Caco-2 (cell line): ENCODE data around the gene ALDH7A1. TPM values are rescaled to one million over a fixed set of nuclear protein-coding genes. Genes with fewer than 3 reads are reported as not detected.

Experiments
- BruUV-seq: library from RNA; stranded (reverse); fragments of 400-500 nt; replicated peaks from 2 replicates; lab custom pipeline; 2021; lab: Mats Ljungman, UMichigan
- CTCF ChIA-PET: fragments of 300-600 bp; sonication (Branson Sonifier 250); formaldehyde crosslinking; loops from one replicate; lab custom pipeline; 2022; ENCODE audit warnings: antibody characterized with exemption; lab: Charles Lee
- POLR2A ChIA-PET: fragments of 300-600 bp; sonication (Branson Sonifier 250); formaldehyde crosslinking; loops from one replicate; lab custom pipeline; 2022; ENCODE audit warnings: antibody characterized with exemption; lab: Charles Lee
- DNase-seq, 2 experiments: peaks; one replicate each; pipeline versions ENCODE4 v3.0.0 to v3.0.0-alpha.2; 2020 to 2022
- H3K27me3 ChIP-seq: replicated peaks from 2 replicates; pipeline ENCODE4 v1.6.0; 2011; ENCODE audit warnings: low read length; ENCODE audit not compliant: control insufficient read depth, insufficient read depth
- H3K36me3 ChIP-seq: 2 replicates; pipeline ENCODE4 v1.5.1; 2011; ENCODE audit warnings: low read length; ENCODE audit not compliant: control insufficient read depth, insufficient read depth
- H3K4me1 ChIP-seq: fragments of 250-450 bp; sonication (Bioruptor Pico); 2 replicates; pipeline ENCODE4 v1.5.1; 2020; ENCODE audit warnings: mild to moderate bottlenecking
- H3K4me3 ChIP-seq: 2 replicates; pipeline ENCODE4 v1.5.1; 2011; ENCODE audit warnings: low read depth, mild to moderate bottlenecking, control low read depth, low read length
- H3K9me3 ChIP-seq: fragments of 250-450 bp; sonication (Bioruptor Pico); 2 replicates; pipeline ENCODE4 v1.5.1; 2020; ENCODE audit warnings: mild to moderate bottlenecking, moderate library complexity
- H3K27ac Mint-ChIP-seq: one replicate; pipeline ENCODE4 v1.8.0; 2022; ENCODE audit warnings: mixed read lengths; ENCODE audit not compliant: unreplicated experiment
- H3K27me3 Mint-ChIP-seq: one replicate; pipeline ENCODE4 v1.8.0; 2022; ENCODE audit warnings: mixed read lengths; ENCODE audit not compliant: insufficient read depth, unreplicated experiment
- H3K36me3 Mint-ChIP-seq: one replicate; pipeline ENCODE4 v1.8.0; 2022; ENCODE audit warnings: mild to moderate bottlenecking, mixed read lengths; ENCODE audit not compliant: insufficient read depth, unreplicated experiment
- H3K4me1 Mint-ChIP-seq: one replicate; pipeline ENCODE4 v1.8.0; 2022; ENCODE audit warnings: low read depth, mixed read lengths; ENCODE audit not compliant: unreplicated experiment
- H3K4me3 Mint-ChIP-seq: one replicate; pipeline ENCODE4 v1.8.0; 2022; ENCODE audit warnings: mild to moderate bottlenecking, moderate library complexity, mixed read lengths; ENCODE audit not compliant: unreplicated experiment
- H3K9me3 Mint-ChIP-seq: one replicate; pipeline ENCODE4 v1.8.0; 2022; ENCODE audit warnings: mixed read lengths; ENCODE audit not compliant: unreplicated experiment
- CTCF ChIP-seq, 2 experiments: fragments of 200-600 bp in 1 of 2; IDR thresholded peaks; 1 replicate in 1 of 2; 2 replicates in 1 of 2; pipeline versions ENCODE4 v1.5.1 to v1.8.0; 2011 to 2022; ENCODE audit warnings: antibody characterized with exemption in 1 of 2, control low read depth in 1 of 2, inconsistent platforms in 1 of 2, low read depth in 1 of 2, low read length in 1 of 2, mild to moderate bottlenecking in 1 of 2, moderate library complexity in 1 of 2; ENCODE audit not compliant: insufficient read depth in 1 of 2, severe bottlenecking in 1 of 2, unreplicated experiment in 1 of 2
- intact Hi-C: fragments of 100-400 bp; cut with micrococcal nuclease; formaldehyde crosslinking; loops from one replicate; pipeline ENCODE4 v1.10.0; 2022; ENCODE audit not compliant: unreplicated experiment
- total RNA-seq: library from RNA; stranded (reverse); gene quantifications from 2 replicates; pipeline ENCODE4 v1.2.3, GENCODE V29; 2022

The ALDH7A1 gene
- total RNA-seq, 1 experiment from 2014 or later, result 204 TPM

DNA sequence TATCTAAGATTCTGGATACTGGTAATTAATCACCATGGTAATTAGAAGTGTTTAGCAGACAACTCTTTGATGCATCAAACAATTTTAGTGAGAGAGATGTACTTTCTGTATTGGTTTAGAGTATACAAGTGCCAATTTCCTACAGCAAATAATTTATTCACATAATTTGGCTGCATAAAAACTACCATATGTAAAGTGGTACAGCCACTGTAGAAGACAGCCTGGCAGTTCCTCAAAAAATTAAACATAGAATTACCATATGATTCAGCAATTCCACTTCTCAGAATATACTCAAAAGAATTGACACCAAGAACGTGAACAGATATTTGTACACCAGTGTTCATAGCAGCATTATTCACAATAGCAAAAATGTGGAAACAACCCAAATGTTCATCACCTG lies 41.9 kb upstream of the ALDH7A1 start:
- BruUV-seq, result no TSS peak
- Mint-ChIP-seq H3K4me3 (no peak overlapping the region), H3K27me3 (no peaks in the 10 kb centered on the region), H3K36me3 (no peaks in the 10 kb centered on the region), H3K4me1 (no peaks in the 10 kb centered on the region), H3K27ac (no peak overlapping the region), H3K9me3 (no peaks in the 10 kb centered on the region)
- DNase-seq, result no peak
- no peaks in the 10 kb centered on the region for H3K27me3 ChIP-seq
- H3K4me1 ChIP-seq, result no peaks in the 10 kb centered on the region
- intact Hi-C loops, result no loop called here
- ChIA-PET CTCF (no interaction called here), POLR2A (no interaction called here)
- H3K36me3 ChIP-seq, result no peaks in the 10 kb centered on the region
- H3K4me3 ChIP-seq, result no peak overlapping the region
- no peaks in the 10 kb centered on the region for H3K9me3 ChIP-seq
- TF ChIP-seq CTCF (IDR thresholded peaks at IDR 0.05; ENCODE audit: insufficient read depth in 1 of 2, low read depth in 1 of 2, low read length in 1 of 2, severe bottlenecking in 1 of 2, unreplicated experiment in 1 of 2), result no peak

DNA sequence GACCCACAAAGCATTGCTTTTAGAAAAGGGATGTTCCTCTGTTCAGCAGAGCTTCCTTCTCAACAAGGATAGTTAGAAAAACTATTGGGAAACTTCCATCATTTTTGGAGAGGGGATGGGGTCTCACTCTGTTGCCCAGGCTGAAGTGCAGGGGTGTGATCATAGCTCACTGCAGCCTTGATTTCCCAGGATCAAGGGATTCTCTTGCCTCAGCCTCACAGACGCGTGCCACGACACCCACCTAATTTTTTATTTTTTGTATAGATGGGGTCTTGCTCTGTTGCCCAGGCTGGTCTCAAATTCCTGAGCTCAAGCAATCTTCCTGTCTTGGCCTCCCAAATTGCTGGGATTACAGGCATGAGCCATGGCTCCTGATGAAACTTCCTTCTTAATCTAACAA lies 40.6 kb upstream of the ALDH7A1 start:
- POLR2A ChIA-PET, result no interaction called here
- H3K27me3 ChIP-seq, result no peaks in the 10 kb centered on the region
- no TSS peak for BruUV-seq
- no peak for DNase-seq
- Mint-ChIP-seq H3K9me3 (no peaks in the 10 kb centered on the region), H3K27ac (no peak overlapping the region), H3K4me1 (no peaks in the 10 kb centered on the region), H3K27me3 (no peaks in the 10 kb centered on the region), H3K36me3 (no peaks in the 10 kb centered on the region), H3K4me3 (no peak overlapping the region)
- no peaks in the 10 kb centered on the region for H3K9me3 ChIP-seq
- CTCF ChIA-PET, result interaction anchor here (0.6 kb wide), 1 partner anchor 64 kb away, joined by 3 read pairs; no protein-coding TSS in a partner anchor
- H3K4me3 ChIP-seq, result no peak overlapping the region
- no peaks in the 10 kb centered on the region for H3K36me3 ChIP-seq
- H3K4me1 ChIP-seq, result no peaks in the 10 kb centered on the region
- intact Hi-C loops, result no loop called here
- TF ChIP-seq CTCF (IDR thresholded peaks at IDR 0.05; ENCODE audit: insufficient read depth in 1 of 2, low read depth in 1 of 2, low read length in 1 of 2, severe bottlenecking in 1 of 2, unreplicated experiment in 1 of 2), result no peak

DNA sequence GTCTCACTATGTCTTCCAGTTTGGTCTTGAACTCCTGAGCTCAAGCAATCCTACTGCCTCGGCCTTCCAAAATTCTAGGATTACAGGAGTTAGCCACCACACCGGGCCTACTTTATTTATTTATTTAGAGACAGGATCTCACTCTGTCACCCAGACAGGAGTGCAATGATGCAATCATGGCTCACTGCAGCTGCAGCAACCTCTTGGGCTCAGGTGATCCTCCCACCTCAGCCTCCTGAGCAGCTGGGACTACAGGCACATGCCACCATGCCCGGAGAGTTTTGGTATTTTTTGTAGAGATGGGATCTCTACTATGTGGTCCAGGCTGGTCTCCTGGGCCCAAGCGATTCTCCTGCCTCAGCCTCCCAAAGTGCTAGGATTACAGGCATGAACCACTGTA lies 38.5 kb upstream of the ALDH7A1 start:
- peaks cover 8% of the 10 kb centered on the region for H3K36me3 Mint-ChIP-seq
- H3K27ac Mint-ChIP-seq, result no peak overlapping the region
- ChIA-PET POLR2A (no interaction called here), CTCF (interaction anchor here (0.6 kb wide), 1 partner anchor 130 kb away, joined by 3 read pairs; no protein-coding TSS in a partner anchor)
- Histone ChIP-seq H3K36me3 (no peaks in the 10 kb centered on the region), H3K4me3 (no peak overlapping the region), H3K27me3 (no peaks in the 10 kb centered on the region), H3K4me1 (no peaks in the 10 kb centered on the region), H3K9me3 (no peaks in the 10 kb centered on the region)
- no peaks in the 10 kb centered on the region for H3K4me1 Mint-ChIP-seq
- no peak for TF ChIP-seq CTCF (IDR thresholded peaks at IDR 0.05; ENCODE audit: insufficient read depth in 1 of 2, low read depth in 1 of 2, low read length in 1 of 2, severe bottlenecking in 1 of 2, unreplicated experiment in 1 of 2)
- DNase-seq, result no peak
- no peak overlapping the region for H3K4me3 Mint-ChIP-seq
- intact Hi-C loops, result no loop called here
- no peaks in the 10 kb centered on the region for H3K27me3 Mint-ChIP-seq
- BruUV-seq, result no TSS peak
- H3K9me3 Mint-ChIP-seq, result no peaks in the 10 kb centered on the region
